HL-60/S4 treated with retinoic acid at 250 ng/mL for 4 days and 3 days (cell line): ENCODE results near the gene SORL1-AS1.

Experiments
- in situ Hi-C: fragments of 300-500 bp; cut with MboI; formaldehyde crosslinking; loops from 2 replicates; pipeline ENCODE4 v1.7.0; 2022; ENCODE audit warnings: low sequenced_read_pairs

Gene SORL1-AS1

DNA sequence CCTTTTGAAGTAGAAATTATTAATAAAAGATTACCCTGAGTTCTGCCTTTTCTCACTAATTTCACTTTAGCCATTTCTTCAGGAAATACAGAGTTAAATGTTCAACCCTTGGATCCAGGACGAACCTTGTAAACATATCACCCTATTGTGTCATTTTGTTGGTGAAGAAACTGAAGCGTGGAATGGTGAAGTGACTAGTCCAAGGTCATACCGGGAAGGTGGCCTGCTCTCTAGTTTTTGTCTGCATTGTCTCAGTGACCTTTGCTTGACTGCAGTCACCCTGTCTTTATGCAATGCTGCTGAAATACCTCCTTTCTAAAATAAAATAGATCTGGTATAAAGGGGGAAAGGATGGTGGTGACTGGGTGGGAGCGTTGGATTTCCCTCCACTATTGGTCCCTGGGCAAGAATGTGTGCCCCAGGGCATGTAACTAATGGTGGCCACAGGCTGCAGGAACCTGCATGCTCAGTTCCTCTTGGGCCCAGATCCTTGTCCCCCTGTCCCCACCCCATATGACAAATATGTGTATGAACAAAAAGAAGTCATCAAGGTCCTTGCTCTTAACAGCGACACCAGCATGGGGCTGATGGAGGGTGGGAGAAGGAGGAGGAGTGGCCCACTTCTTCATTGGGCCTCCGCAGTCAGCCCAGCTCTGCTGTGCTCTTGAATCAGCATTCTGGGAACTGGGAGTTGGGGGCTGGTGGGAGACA is 977 bp upstream of the SORL1-AS1 start:
- in situ Hi-C loops: no loop called here

DNA sequence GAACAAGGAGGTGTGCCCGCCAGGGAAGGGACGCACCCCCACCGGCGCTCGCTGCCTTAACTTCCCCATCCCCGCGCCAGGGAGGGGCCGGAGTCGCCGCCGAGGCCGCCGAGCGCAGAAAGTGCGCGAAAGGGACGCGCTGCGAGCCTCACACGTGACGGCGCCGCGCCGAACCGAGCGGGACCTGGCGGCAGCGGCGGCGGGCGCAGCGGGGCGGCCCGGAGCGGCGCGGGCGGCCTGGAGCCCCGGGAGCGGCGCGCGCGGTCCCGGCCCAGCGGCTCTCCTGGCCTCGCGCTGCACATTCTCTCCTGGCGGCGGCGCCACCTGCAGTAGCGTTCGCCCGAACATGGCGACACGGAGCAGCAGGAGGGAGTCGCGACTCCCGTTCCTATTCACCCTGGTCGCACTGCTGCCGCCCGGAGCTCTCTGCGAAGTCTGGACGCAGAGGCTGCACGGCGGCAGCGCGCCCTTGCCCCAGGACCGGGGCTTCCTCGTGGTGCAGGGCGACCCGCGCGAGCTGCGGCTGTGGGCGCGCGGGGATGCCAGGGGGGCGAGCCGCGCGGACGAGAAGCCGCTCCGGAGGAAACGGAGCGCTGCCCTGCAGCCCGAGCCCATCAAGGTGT is 670 bp downstream of the SORL1-AS1 start, which contains the start of gene SORL1:
TSS of gene SORL1 (plus strand) at position 329 of the 623 bp plus-strand sequence. CDS start at position 347, 18 bp downstream.
- in situ Hi-C loops: no loop called here

DNA sequence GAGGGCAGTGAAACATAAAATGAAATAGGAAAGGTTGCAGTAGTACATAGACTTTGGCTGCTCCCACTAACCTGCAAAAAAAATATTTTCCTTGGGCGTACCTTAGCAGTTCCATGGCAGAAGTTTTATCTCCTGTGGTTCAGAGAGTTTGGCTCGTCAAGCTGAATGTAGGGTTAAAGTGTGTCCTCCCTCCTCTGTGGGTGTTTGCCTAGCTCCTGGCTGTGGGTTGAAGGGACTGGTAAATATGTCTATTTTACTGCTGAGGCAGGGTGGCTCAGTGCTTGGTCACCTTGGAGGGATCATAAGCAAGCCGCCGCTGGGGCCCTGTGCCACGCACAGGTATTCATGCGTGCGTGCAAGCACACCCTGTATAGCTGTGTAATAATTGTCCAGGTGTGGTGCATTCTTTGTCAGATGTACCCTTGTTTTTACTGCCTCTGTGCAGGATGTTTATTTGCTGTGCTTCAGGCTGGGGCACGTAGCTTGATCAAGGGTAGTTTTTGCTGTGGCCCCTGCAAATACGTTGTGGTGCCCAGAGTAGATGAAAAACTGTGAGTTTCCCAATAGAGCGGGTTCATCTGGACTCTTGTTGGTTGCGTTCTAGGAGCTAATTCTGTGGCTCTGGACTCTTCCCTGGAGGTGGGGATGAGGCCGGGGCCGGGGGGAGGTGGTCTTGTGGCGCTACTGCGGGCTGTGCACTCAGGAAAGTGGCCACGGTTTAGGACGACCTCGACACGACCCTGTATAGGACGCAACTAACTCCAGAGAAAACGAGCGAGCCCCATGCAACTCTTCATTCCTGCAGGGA is 1.4 kb downstream of the SORL1-AS1 start:
- in situ Hi-C loops: no loop called here

DNA sequence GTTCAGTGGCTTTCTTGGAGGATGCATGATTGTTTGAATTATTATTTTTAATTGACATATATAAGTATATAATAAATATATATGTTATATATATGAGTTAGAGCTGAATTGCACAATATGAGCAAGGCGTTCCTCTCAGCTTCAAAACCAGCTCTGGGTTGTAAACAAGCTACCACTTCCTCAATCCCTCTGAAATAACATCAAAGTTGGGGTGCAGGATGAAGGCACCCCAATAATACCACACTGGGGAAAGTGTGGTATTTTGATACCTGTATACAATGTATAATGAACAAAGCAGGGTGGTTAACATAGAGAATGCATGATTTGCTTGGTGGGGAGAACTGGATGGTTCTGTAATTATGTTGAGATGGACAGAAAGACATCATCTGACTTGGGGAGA is 2.4 kb downstream of the SORL1-AS1 start:
- in situ Hi-C loops: no loop called here

DNA sequence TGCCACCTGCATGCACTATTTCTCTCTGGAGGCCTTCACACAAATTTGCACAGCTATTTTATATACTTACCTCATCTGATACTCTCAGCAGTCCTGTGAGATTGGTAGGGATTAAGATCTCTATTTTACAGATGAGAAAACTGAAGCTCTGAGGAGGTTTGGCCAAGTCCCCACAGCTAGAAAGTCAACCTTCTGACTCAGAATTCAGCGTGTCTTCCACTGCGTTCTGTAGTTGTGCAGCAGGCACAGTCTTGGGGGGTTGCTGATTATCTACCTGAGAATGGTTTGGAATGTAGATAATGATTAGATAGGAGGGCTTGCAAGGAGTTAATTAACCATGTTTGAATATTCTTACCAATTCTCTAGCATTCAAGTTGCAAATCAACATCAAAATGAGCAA is 3.1 kb downstream of the SORL1-AS1 start:
- in situ Hi-C loops: no loop called here

DNA sequence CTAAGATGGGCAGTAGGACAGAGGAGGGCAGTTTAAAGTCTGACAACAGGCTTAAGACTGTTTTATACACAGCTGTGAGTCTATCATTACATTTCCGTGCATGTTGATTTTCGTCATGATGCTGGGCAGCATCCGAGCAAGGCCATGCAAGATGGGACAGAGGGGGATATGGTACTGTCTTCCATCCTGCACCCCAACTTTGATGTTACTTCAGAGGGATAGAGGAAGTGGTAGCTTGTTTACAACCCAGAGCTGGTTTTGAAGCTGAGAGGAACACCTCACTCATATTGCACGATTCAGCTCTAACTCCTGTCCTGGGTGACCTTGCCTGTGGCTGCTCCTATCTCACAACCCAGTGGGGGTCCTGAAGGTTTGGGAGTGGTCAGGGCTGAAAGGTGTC is 3.6 kb downstream of the SORL1-AS1 start:
- in situ Hi-C loops: no loop called here

DNA sequence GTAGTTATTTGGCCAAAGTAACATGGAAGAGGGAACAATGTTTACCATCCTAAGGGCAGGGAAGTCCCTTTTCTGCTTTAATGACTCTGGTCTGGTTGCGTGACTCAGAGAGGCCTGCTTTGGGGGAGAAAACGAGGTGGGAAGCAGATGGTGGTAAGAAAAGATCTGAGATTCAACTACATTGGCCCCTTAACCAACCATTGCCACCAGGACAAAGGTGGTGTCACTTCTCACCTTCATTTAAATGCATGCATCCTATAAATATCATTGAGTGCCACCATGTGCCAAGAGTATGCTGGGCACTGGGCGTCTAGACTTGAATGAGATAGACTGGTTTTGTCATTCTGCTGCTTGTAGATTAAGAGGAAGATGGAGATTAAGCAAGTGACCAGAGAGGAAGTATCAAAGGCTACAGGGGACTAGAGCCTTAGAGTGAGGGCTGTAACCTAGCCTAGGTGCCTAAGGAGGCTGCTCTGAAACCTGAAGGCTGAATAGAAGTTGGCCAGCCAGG is 4.3 kb downstream of the SORL1-AS1 start:
- in situ Hi-C loops: no loop called here

DNA sequence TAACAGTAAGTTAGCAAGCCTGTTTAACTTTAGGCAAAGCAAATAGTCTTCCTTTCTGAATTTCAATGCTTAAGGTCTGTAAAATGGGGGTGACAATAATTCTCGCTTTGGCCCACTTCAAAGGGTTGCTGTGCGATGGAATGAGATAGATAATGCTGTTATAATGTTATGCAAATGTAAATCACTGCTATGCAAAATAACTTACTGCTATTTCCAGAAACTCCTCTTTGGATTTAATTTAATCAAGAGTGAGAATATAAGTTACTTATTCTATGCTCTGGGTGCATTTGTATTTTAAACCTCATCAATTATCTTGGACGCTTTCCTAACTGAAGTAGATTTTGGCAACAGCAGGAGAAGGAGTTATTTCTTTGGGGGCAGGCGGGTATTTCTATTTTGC is 4.8 kb downstream of the SORL1-AS1 start:
- in situ Hi-C loops: no loop called here

DNA sequence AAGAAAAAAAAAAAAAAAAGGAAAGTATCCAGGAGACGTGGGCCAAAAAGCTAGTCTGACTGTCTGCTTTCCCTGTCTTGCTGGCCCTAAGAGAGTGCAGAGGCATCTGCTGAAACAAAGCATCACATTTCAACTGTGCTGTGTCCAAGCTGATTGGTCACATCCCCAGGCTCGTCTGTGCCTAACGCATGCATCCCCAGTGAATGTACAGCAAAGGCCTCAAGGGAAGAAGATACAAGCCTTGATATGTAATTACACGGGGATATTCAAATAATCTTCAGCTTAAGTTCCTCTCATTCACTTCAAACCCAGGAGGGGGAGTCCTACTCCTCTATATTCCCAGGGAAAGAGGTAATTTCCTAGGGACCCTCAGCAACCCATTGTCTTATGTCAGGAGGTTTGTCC is 6.0 kb downstream of the SORL1-AS1 start:
- in situ Hi-C loops: no loop called here

DNA sequence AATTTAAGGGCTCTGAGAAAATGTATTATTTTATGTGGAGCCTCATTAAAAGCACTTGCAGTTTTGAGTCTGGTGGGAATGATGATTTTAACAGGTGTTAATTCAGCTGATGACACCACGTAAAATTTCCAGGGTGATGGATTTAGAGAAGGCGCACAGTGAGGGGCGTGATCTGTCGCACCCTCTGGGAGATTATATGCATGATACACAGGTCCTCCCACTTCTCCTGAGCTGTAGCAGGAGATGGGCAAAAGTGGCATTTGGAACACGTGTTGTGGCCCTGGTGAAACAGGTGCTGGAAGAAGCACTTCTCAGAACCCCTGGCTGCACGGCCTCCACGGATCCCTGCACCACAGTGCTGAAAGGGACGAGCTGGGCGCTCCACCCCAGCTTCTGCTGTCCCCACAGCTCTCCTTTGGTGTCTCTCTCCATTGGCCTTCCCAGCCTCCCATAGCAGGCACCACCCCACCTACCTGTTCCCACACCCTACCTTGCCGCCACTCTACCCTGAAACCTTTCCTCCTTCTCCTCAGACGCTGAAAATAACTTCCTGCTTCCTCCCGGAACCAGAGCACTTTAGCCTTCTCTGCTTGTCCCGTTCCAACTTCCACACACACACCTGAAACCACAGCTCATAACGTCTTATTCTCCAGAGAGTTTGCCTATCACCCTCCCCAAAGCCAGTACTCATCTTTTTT is 7.5 kb downstream of the SORL1-AS1 start:
- in situ Hi-C loops: no loop called here

DNA sequence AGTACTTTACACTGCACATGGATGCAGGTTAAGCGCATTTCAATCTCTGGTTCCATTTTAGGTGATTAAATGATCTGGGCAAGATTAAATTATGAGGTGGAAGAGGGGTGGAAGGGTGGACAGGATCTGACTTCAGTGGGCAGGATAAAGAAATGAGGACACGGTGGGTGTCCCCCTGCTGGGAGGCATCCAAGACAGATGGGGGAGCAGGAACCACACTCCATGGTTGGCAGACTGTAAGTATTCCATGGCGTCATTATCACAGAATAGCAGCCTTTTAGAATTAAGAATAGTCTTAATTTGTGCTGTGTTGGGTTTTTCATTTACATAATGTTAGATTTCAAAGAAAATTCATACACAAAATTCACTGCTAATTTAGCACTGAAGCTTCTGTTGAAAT is 8.2 kb downstream of the SORL1-AS1 start:
- in situ Hi-C loops: no loop called here

DNA sequence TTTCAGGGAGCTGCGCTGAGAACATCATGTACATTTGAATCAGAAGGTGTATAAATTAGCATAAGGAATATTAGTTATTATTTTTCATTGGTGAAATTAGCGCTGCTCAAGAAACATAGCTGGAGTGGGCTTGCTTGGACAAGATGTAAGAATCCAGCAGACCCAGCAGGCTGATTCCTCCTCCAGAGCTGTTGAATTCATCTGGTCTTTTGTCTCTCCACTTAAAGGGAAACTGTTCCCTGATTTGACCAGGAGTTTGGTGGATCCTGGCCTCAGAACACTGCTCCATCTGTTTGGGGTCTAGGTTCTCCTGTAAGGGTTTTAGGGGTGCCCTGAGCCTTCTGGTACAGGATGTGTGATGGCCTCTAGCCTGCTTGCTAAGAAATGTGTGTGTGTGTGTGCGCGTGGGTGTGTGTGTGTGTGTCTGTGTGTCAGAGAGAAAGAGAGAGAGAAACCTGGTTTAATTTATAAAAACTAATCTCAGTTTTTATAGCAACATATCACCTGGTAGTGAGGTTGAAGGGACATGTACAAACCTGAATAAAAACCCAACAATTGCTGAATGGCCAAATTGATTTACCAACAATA is 9.0 kb downstream of the SORL1-AS1 start:
- in situ Hi-C loops: no loop called here

DNA sequence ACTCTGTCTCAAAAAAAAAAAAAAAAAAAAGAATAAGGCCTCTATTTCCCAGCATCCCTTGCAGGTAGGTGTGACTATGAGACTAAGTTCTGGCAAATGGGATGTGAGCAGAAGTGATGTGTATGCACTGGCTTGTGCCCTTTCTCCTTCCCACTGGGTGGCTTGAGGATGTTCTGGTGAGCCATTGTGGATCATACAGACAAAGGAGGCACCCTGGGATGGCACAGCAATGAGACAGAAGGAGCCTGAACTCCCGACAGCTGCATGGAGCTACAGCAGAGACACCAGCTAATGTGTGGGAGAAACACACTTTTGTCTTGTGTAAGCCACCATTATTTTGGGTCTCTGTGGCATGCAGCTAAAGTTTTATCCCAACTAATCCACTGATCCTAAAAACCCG is 11.2 kb downstream of the SORL1-AS1 start:
- in situ Hi-C loops: no loop called here

DNA sequence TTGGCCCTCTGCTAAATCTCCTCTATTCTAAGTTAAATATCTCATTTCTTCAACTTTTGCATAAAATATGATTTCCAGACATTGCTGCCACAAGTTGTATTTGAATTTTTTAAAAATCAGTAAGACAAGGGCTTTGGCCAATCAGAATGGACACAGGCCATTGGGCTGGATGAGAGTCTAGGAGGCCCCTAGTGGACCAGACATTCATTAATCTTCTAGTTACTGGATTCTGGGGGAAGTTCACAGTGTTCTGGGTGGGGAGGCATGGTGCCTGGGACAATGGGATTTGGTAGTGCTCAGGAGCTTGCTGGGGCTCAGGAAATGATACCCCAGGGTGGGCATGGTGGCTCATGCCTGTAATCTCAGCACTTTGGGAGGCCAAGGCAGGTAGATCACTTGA is 13.0 kb downstream of the SORL1-AS1 start:
- in situ Hi-C loops: no loop called here

DNA sequence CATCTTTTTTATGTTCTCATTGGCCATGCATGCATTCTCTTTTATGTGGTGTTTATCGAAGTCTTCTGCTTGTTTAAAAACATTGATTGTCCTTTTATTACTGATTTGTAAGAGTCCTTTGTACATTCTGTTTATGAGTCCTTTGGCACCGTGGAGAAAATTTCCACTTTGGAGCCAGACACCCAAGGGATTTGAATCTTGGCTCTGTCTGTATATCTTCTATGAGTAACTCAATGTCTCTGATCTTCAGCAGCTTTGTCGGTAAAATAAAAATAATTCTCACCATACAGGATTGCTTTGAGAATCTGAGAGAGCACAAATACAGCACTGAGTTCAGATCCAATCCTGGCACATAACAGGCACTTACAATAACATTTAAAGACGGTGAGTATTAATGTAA is 13.4 kb downstream of the SORL1-AS1 start:
- in situ Hi-C loops: no loop called here

DNA sequence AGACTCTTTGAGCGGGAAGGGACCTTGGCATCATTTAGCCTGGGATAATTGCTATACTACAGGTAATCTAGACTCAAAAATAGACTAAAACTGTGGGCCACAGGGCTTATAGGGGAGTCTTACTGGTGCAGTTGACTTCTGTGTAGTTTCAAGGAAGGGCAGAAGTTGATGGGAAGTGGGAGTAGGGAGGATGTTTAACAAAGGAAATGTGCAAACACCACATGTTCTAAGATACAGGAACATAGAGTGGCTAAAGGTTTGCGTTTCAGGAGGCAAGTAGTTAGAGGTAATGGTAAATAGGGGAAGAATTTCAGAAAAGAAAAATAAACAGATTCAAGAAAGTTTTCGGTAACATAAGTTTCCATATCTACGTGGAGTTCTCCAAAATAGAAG is 15.1 kb downstream of the SORL1-AS1 start:
- in situ Hi-C loops: no loop called here

DNA sequence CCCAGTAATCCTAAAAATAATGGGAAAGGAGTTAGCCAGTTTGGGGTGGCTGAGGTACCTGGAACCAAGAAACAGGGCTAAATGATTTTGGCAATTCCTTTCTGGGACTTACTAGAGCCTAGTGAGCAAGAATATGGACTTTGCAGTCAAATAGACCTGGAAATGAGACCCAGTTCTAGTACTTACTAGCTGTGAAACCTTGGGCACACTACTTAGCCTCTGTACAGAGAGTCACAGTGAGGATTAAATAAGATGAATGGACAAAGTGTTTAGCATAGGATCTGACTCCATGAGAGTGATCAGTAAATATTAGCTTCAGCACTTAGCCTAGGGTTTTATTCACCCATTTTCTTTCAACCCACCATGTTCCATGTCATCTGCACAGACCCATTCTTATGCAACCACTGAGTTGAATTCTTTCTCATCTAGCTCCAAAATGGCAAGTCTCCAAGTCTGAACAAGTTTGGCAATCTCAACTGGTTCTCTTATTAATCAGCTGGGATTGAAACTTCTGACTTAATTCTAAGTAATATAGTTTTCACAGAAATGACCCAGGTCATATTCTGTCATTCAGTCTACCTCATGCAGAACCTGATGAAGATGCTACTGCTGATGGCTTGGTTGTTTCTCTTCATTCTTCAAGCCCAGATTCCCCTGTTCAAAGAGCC is 15.6 kb downstream of the SORL1-AS1 start:
- in situ Hi-C loops: no loop called here

DNA sequence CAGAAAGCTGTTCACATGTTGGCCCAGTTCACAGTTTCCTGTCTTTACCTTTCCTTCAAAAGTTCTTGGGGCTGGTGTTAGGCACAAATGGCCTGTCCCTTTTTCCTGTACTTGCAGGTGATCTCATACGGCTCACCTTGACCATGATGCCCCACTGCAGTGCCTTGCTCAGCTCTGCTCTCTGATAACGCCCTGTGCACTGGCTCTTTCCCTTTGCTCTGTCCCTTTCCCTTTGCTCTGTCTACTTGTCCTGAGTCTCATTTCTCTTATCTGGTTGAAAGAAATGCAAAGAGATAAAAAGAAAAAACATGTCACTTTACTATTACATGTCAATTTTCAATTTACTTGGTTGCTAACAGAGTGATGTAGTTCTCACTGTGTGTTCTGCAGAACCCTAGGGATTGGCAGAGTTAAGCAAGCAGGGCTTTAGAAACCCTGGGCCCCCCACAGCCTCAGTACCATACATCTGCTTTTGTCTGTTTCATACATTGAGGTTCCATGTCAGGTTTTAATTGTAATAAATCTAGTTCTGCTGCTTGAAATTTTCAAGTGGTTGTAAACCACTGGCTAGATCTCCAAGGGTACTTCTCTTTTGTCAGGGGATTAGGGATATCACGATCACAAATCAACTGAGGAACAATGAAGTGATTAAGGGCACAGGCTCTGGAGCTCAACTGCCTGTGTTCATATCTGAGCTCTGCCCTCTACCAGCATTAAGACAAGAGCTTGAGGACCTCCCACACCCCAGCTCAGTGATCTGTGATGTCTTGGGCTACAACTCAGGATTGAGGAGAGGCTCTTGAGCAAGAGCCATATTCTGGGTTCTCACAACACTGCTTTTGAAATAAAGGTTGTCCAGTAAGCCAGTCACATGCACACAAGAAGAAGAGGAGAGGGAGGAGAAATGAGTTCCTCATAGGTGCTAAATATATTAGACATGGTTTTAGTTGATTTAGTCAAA is 16.9 kb downstream of the SORL1-AS1 start:
- in situ Hi-C loops: no loop called here

DNA sequence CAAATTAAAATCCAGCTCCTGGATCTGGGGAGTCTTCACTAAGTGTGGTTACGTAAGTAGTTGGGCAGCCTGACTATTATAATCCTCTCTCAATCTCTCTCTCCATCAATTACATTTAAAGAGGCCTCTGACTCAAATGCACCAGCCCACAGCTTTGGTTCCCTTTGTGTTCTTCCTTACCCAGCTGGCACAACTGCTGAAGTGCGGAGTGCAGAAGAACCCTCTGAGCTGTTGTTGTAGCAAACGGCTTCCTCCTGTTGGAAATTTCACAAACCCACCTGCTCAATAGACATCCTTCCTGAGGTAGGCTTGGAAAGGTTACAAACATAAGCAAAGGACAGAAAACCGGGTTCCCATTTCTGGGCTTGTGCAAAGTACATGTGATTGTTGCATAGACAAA is 17.6 kb downstream of the SORL1-AS1 start:
- in situ Hi-C loops: no loop called here
